ENCODE data around the gene OR51B2. TPM values are rescaled to one million over a fixed set of nuclear protein-coding genes. Genes with fewer than 3 reads are reported as not detected.

Gene OR51B2
- total RNA-seq, 1 experiment from 2014 or later: not detected

DNA sequence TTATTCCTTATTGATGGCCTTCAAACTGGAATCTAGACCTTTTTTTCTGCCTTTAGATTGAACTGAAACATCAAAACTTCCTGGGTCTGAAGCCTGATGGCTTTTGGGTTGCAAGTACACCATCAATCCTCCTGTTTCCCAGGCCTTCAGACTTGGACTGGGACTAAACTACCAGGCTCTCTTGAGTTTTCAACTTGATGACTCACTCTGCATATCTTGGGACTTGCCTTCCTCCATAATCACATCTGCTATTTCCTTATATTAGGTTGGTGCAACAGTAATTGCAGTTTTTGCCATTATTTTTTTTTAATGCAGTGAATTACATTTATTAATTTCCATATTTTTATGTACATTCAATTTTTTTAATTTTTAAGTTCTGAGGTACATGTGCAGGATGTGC, 12.2 kb upstream of the OR51B2 start:
- BruUV-seq (replicated peaks): no TSS peak
- TF ChIP-seq POLR2AphosphoS5 (IDR thresholded peaks at IDR 0.05; ENCODE audit: low read depth, low read length) (no peak), SIN3A (IDR thresholded peaks at IDR 0.05; ENCODE audit: borderline replicate concordance, insufficient read depth, low read depth, low read length) (no peak), TCF7L2 (IDR thresholded peaks at IDR 0.05; ENCODE audit: low read depth, low read length) (no peak)
- TF ChIP-seq, protein P1, sequence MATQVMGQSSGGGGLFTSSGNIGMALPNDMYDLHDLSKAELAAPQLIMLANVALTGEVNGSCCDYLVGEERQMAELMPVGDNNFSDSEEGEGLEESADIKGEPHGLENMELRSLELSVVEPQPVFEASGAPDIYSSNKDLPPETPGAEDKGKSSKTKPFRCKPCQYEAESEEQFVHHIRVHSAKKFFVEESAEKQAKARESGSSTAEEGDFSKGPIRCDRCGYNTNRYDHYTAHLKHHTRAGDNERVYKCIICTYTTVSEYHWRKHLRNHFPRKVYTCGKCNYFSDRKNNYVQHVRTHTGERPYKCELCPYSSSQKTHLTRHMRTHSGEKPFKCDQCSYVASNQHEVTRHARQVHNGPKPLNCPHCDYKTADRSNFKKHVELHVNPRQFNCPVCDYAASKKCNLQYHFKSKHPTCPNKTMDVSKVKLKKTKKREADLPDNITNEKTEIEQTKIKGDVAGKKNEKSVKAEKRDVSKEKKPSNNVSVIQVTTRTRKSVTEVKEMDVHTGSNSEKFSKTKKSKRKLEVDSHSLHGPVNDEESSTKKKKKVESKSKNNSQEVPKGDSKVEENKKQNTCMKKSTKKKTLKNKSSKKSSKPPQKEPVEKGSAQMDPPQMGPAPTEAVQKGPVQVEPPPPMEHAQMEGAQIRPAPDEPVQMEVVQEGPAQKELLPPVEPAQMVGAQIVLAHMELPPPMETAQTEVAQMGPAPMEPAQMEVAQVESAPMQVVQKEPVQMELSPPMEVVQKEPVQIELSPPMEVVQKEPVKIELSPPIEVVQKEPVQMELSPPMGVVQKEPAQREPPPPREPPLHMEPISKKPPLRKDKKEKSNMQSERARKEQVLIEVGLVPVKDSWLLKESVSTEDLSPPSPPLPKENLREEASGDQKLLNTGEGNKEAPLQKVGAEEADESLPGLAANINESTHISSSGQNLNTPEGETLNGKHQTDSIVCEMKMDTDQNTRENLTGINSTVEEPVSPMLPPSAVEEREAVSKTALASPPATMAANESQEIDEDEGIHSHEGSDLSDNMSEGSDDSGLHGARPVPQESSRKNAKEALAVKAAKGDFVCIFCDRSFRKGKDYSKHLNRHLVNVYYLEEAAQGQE (IDR thresholded peaks at IDR 0.05; ENCODE audit: insufficient read depth in 1 of 2, low read depth in 2 of 2, low read length in 1 of 2): no peak
- TF ChIP-seq, protein P2, sequence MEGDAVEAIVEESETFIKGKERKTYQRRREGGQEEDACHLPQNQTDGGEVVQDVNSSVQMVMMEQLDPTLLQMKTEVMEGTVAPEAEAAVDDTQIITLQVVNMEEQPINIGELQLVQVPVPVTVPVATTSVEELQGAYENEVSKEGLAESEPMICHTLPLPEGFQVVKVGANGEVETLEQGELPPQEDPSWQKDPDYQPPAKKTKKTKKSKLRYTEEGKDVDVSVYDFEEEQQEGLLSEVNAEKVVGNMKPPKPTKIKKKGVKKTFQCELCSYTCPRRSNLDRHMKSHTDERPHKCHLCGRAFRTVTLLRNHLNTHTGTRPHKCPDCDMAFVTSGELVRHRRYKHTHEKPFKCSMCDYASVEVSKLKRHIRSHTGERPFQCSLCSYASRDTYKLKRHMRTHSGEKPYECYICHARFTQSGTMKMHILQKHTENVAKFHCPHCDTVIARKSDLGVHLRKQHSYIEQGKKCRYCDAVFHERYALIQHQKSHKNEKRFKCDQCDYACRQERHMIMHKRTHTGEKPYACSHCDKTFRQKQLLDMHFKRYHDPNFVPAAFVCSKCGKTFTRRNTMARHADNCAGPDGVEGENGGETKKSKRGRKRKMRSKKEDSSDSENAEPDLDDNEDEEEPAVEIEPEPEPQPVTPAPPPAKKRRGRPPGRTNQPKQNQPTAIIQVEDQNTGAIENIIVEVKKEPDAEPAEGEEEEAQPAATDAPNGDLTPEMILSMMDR (IDR thresholded peaks at IDR 0.05): no peak

DNA sequence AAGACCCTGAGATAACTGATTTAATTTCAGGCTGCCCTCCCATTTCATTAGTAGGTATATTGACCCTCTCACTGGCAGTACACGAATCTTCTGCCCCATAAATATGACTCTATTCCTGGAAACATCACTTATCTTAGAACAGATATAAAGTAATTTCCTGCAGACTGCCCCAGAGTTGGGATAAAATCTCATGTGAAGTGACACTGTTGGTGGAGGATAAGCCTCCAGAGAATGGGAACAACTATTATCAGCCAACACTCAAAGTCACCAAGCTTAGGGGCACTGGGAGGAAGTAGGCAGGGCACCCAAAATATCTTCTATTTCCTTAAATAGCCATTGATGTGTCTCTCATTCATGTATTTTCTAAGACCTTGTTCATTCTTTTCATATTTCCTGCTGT, 11.1 kb upstream of the OR51B2 start:
- intact Hi-C loops (cut with micrococcal nuclease; ENCODE audit: unreplicated experiment): no loop called here
- Histone ChIP-seq H3K4me1 (ENCODE audit: control insufficient read depth, insufficient read depth, low read length) (no peaks in the 10 kb centered on the region), H3K27ac (ENCODE audit: low read length) (no peak overlapping the region), H3K9me3 (ENCODE audit: control insufficient read depth, insufficient read depth, low read depth, low read length) (no peaks in the 10 kb centered on the region), H3K36me3 (ENCODE audit: control insufficient read depth, insufficient read depth, low read length) (no peaks in the 10 kb centered on the region), H3K4me3 (ENCODE audit: low read depth in 2 of 2, low read length in 2 of 2) (no peak overlapping the region), H3K27me3 (ENCODE audit: control insufficient read depth, insufficient read depth, low read length) (no peaks in the 10 kb centered on the region)
- TF ChIP-seq, protein P2 (IDR thresholded peaks at IDR 0.05): no peak
- DNase-seq (ENCODE audit: low read depth, low spot score) (no peak), ATAC-seq (no peak)
- CTCF ChIA-PET: no interaction called here
- no TSS peak for BruUV-seq (replicated peaks)
- POLR2A ChIA-PET: interaction anchor here (0.6 kb wide), 1 partner anchor 61 kb away, joined by 5 read pairs; no protein-coding TSS in a partner anchor
- in situ Hi-C loops (cut with HindIII; ENCODE audit: low pct_unique_long_range_greater_than_20kb, low sequenced_read_pairs): no loop called here

More for the DNA sequence above, 12.2 kb upstream of the OR51B2 start:
- H3K27me3 ChIP-seq (ENCODE audit: control insufficient read depth, insufficient read depth, low read length): no peaks in the 10 kb centered on the region
- ChIA-PET CTCF (no interaction called here), POLR2A (no interaction called here)
- H3K27ac ChIP-seq (ENCODE audit: low read length): no peak overlapping the region
- H3K9me3 ChIP-seq (ENCODE audit: control insufficient read depth, insufficient read depth, low read depth, low read length): no peaks in the 10 kb centered on the region
- ATAC-seq: no peak
- in situ Hi-C loops (cut with HindIII; ENCODE audit: low pct_unique_long_range_greater_than_20kb, low sequenced_read_pairs) (no loop called here), intact Hi-C loops (cut with micrococcal nuclease; ENCODE audit: unreplicated experiment) (no loop called here)
- H3K36me3 ChIP-seq (ENCODE audit: control insufficient read depth, insufficient read depth, low read length): no peaks in the 10 kb centered on the region
- no peak overlapping the region for H3K4me3 ChIP-seq (ENCODE audit: low read depth in 2 of 2, low read length in 2 of 2)
- H3K4me1 ChIP-seq (ENCODE audit: control insufficient read depth, insufficient read depth, low read length): no peaks in the 10 kb centered on the region
- DNase-seq (ENCODE audit: low read depth, low spot score): no peak

DNA sequence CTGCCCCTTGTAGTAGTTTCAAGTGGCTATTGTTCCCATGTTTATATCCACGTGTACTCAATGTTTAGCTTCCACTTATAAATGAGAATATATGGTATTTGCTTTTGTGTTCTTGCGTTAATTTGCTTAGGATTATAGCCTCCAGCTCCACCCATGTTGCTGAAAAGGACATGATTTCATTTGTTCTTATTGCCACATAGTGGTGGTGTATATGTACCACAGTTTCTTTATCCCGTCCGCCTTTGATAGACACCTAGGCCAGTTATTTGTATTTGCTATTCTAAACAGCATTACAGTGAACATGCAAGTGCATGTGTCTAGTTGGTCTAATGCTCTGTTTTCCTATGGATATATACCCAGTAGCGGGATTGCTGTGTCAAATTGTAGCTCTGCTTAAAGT, 6.8 kb downstream of the OR51B2 start:
- DNase-seq (ENCODE audit: low read depth, low spot score) (no peak), ATAC-seq (no peak)
- Histone ChIP-seq H3K4me1 (ENCODE audit: control insufficient read depth, insufficient read depth, low read length) (no peaks in the 10 kb centered on the region), H3K9me3 (ENCODE audit: control insufficient read depth, insufficient read depth, low read depth, low read length) (no peaks in the 10 kb centered on the region), H3K36me3 (ENCODE audit: control insufficient read depth, insufficient read depth, low read length) (no peaks in the 10 kb centered on the region), H3K27me3 (ENCODE audit: control insufficient read depth, insufficient read depth, low read length) (no peaks in the 10 kb centered on the region), H3K27ac (ENCODE audit: low read length) (no peak overlapping the region), H3K4me3 (ENCODE audit: low read depth in 2 of 2, low read length in 2 of 2) (no peak overlapping the region)
- no TSS peak for BruUV-seq (replicated peaks)
- CTCF ChIA-PET: no interaction called here
- POLR2A ChIA-PET: no interaction called here
- intact Hi-C loops (cut with micrococcal nuclease; ENCODE audit: unreplicated experiment) (no loop called here), in situ Hi-C loops (cut with HindIII; ENCODE audit: low pct_unique_long_range_greater_than_20kb, low sequenced_read_pairs) (no loop called here)
- TF ChIP-seq POLR2AphosphoS5 (IDR thresholded peaks at IDR 0.05; ENCODE audit: low read depth, low read length) (no peak), TCF7L2 (IDR thresholded peaks at IDR 0.05; ENCODE audit: low read depth, low read length) (no peak), SIN3A (IDR thresholded peaks at IDR 0.05; ENCODE audit: borderline replicate concordance, insufficient read depth, low read depth, low read length) (no peak)
- TF ChIP-seq, protein P1 (IDR thresholded peaks at IDR 0.05; ENCODE audit: insufficient read depth in 1 of 2, low read depth in 2 of 2, low read length in 1 of 2): no peak
- TF ChIP-seq, protein P2 (IDR thresholded peaks at IDR 0.05): no peak

Measured in Panc1 (cell line).